ENCODE measurements around the gene FHL2. TPM values are rescaled to one million over a fixed set of nuclear protein-coding genes. Genes with fewer than 3 reads are reported as not detected.

FHL2 gene
- total and polyA plus RNA-seq, 9 of the 15 experiments (the other 6 are each of a cell fraction or from before 2014, with no cell fraction given): 7.5 to 33.1 (median 23.9) TPM

DNA sequence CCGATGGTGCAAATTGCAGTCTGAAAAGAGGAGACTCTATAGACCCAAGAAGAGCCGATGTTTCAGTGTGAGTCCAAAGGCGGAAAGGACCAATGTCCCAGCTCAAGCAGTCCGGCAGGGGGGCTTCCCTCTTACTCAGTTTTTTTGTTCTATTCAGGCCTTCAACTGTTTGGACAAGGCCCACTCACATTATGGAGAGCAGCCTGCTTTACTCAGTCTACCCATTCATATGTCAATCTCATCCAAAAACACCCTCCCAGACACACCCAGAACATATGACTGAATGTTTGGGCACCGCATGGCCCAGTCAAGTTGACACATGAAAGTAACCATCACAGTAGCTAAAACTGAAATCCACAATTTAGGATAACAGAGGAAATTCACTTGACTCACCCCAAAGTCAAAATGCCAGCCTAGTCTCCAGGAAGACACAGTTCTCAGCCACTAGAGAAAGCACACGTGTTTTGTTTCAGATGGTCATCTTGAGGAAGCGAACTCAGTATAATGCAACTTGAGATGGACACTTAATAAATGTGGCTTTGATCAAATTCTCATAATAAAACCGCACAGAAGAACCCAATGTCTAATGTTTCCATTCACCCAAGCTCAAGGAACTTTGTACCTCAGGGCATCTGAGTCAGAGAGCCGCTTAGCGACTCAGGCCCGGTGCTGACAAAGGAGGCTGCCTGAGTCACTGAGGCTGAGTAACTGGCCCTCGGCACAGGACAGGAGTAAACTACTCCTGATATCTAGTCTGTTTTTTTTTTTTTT is 2.4 kb downstream of the FHL2 start (continued):
- TF ChIP-seq, protein P1, sequence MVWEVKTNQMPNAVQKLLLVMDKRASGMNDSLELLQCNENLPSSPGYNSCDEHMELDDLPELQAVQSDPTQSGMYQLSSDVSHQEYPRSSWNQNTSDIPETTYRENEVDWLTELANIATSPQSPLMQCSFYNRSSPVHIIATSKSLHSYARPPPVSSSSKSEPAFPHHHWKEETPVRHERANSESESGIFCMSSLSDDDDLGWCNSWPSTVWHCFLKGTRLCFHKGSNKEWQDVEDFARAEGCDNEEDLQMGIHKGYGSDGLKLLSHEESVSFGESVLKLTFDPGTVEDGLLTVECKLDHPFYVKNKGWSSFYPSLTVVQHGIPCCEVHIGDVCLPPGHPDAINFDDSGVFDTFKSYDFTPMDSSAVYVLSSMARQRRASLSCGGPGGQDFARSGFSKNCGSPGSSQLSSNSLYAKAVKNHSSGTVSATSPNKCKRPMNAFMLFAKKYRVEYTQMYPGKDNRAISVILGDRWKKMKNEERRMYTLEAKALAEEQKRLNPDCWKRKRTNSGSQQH (CRISPR knock-in tag; IDR thresholded peaks at IDR 0.05): no peak
- TF ChIP-seq JUN (IDR thresholded peaks at IDR 0.05; ENCODE audit: borderline replicate concordance, low read depth, low read length) (peak; percentile 66; the same call in 1 of the 2 replicates), JUN (CRISPR knock-in tag; IDR thresholded peaks at IDR 0.05; ENCODE audit: borderline replicate concordance) (no peak), GABPB1 (CRISPR knock-in tag; IDR thresholded peaks at IDR 0.05) (no peak), NRF1 (conservative IDR thresholded peaks at IDR 0.05 in 1 of 2, IDR thresholded peaks at IDR 0.05 in 1 of 2) (peak; percentile 36 to 47; a peak in 3 of 4 replicates), SMARCA4 (IDR thresholded peaks at IDR 0.05) (peak; percentile 44), DDX20 (tag; IDR thresholded peaks at IDR 0.05; ENCODE audit: low read depth) (no peak), EP300 (IDR thresholded peaks at IDR 0.05; ENCODE audit: low read length) (no peak)

DNA sequence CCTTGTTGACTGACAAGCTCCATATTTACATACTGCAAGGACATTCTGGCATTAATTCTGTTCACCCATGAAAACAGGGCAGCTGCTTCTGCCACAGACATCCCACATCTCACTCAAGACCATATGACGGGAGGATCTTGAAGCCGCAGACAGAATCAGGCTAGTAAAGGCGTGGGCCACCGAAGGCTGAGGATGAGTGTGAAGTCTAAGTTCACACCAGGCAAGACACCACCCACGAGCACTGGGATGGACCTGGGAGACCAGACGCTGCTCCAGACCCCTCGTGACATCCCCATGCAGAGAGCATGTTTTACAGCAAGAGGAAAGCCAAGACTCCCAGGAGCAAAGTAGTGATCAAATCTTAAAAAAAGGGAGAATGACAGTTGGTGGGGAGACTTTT is 3.2 kb downstream of the FHL2 start:
- H3K4me3 ChIP-seq: no peak overlapping the region
- peak overlapping the region in 1 of 2 experiments; percentile 54; a peak in 1 of 4 replicates for H3K9ac ChIP-seq (ENCODE audit: insufficient read depth in 1 of 2, low read depth in 2 of 2, low read length in 2 of 2)
- ATAC-seq (no peak), FAIRE-seq (no peak), DNase-seq (ENCODE audit: extremely low read depth in 1 of 4, low spot score in 3 of 4) (no peak)
- no peaks in the 10 kb centered on the region for H4K20me1 ChIP-seq (replicated peaks; ENCODE audit: control insufficient read depth, insufficient read depth, low read length)
- H3K27ac ChIP-seq (ENCODE audit: extremely low read depth, low read depth, low read length): no peak overlapping the region
- H3K27me3 ChIP-seq (ENCODE audit: control insufficient read depth in 2 of 2, insufficient read depth in 2 of 2, low read length in 2 of 2): no peaks in the 10 kb centered on the region
- H2AFZ ChIP-seq (ENCODE audit: low read depth, low read length): no peak overlapping the region
- H3K4me2 ChIP-seq (ENCODE audit: insufficient read depth, low read length): no peak overlapping the region
- no peaks in the 10 kb centered on the region for H3K9me1 ChIP-seq (ENCODE audit: control insufficient read depth, insufficient read depth, low read length)
- in situ Hi-C loops (cut with MboI) (no loop called here), intact Hi-C loops (cut with micrococcal nuclease) (no loop called here)
- 88% methylated on average over 7 of the region's 7 CpGs for whole genome bisulfite sequencing (ENCODE audit: insufficient coverage, low coverage, missing lambda C conversion rate)
- no peak for TF ChIP-seq ZKSCAN3 (CRISPR knock-in tag; IDR thresholded peaks at IDR 0.05)
- TF ChIP-seq, protein P2, sequence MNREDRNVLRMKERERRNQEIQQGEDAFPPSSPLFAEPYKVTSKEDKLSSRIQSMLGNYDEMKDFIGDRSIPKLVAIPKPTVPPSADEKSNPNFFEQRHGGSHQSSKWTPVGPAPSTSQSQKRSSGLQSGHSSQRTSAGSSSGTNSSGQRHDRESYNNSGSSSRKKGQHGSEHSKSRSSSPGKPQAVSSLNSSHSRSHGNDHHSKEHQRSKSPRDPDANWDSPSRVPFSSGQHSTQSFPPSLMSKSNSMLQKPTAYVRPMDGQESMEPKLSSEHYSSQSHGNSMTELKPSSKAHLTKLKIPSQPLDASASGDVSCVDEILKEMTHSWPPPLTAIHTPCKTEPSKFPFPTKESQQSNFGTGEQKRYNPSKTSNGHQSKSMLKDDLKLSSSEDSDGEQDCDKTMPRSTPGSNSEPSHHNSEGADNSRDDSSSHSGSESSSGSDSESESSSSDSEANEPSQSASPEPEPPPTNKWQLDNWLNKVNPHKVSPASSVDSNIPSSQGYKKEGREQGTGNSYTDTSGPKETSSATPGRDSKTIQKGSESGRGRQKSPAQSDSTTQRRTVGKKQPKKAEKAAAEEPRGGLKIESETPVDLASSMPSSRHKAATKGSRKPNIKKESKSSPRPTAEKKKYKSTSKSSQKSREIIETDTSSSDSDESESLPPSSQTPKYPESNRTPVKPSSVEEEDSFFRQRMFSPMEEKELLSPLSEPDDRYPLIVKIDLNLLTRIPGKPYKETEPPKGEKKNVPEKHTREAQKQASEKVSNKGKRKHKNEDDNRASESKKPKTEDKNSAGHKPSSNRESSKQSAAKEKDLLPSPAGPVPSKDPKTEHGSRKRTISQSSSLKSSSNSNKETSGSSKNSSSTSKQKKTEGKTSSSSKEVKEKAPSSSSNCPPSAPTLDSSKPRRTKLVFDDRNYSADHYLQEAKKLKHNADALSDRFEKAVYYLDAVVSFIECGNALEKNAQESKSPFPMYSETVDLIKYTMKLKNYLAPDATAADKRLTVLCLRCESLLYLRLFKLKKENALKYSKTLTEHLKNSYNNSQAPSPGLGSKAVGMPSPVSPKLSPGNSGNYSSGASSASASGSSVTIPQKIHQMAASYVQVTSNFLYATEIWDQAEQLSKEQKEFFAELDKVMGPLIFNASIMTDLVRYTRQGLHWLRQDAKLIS (CRISPR knock-in tag; IDR thresholded peaks at IDR 0.05): no peak
- TF ChIP-seq, protein P3, sequence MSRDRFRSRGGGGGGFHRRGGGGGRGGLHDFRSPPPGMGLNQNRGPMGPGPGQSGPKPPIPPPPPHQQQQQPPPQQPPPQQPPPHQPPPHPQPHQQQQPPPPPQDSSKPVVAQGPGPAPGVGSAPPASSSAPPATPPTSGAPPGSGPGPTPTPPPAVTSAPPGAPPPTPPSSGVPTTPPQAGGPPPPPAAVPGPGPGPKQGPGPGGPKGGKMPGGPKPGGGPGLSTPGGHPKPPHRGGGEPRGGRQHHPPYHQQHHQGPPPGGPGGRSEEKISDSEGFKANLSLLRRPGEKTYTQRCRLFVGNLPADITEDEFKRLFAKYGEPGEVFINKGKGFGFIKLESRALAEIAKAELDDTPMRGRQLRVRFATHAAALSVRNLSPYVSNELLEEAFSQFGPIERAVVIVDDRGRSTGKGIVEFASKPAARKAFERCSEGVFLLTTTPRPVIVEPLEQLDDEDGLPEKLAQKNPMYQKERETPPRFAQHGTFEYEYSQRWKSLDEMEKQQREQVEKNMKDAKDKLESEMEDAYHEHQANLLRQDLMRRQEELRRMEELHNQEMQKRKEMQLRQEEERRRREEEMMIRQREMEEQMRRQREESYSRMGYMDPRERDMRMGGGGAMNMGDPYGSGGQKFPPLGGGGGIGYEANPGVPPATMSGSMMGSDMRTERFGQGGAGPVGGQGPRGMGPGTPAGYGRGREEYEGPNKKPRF (IDR thresholded peaks at IDR 0.05; ENCODE audit: low read depth, low read length): no peak
- BruUV-seq (replicated peaks): no TSS peak
- H3K4me1 ChIP-seq (replicated peaks in 1 of 2; ENCODE audit: control insufficient read depth in 2 of 2, insufficient read depth in 2 of 2, low read length in 2 of 2): peaks cover 19 to 28% of the 10 kb centered on the region in 2 experiments; a peak in 4 of 5 replicates
- peaks cover 18% of the 10 kb centered on the region for H3K36me3 ChIP-seq (ENCODE audit: control insufficient read depth, insufficient read depth, low read length)
- no peaks in the 10 kb centered on the region for H3K9me3 ChIP-seq (replicated peaks; ENCODE audit: control insufficient read depth, insufficient read depth, low read depth, low read length)
- CTCF ChIA-PET (ENCODE audit: low intra/inter-chr PET ratio): no interaction called here
- POLR2A ChIA-PET: interaction anchor here (1.4 kb wide), 2 partner anchors 17 to 115 kb away, joined by 4 to 7 read pairs; no protein-coding TSS in a partner anchor
- peaks cover 75% of the 10 kb centered on the region for H3K79me2 ChIP-seq (ENCODE audit: control insufficient read depth, insufficient read depth, low read length)
